Uterus (tissue), 4 donors: ENCODE data around the gene EXOC6. TPM values are rescaled to one million over a fixed set of nuclear protein-coding genes. Genes with fewer than 3 reads are reported as not detected.
"Not testable (repeated sequence)": the region's sequence is repeated elsewhere in the genome, so short reads cannot be mapped to it uniquely, and the experiment has no call there.

Experiments
- DNase-seq, 2 donors: peaks; one replicate each; pipeline ENCODE4 v3.0.0-alpha.2; 2019 to 2020
- H3K27ac ChIP-seq, 2 donors: fragments of 200-600 bp; sonication (generic); 1 replicate in 1 of 2; 2 replicates in 1 of 2; pipeline ENCODE4 v1.5.1; 2016 to 2018
- H3K27me3 ChIP-seq, 2 donors: fragments of 200-600 bp; sonication (generic); one replicate each; pipeline ENCODE4 v1.5.1; 2018 to 2019; ENCODE audit warnings: control low read depth in 1 of 2
- H3K36me3 ChIP-seq, 2 donors: fragments of 200-600 bp; sonication (generic); one replicate each; pipeline ENCODE4 v1.5.1; 2019; ENCODE audit warnings: control low read depth in 1 of 2
- H3K4me1 ChIP-seq, 2 donors: fragments of 200-600 bp; sonication (generic); one replicate each; pipeline ENCODE4 v1.5.1; 2018 to 2019; ENCODE audit warnings: control low read depth in 1 of 2
- H3K4me3 ChIP-seq, 2 donors: fragments of 200-600 bp; sonication (generic); 1 replicate in 1 of 2; 2 replicates in 1 of 2; pipeline ENCODE4 v1.5.1; 2018 to 2019; ENCODE audit warnings: mild to moderate bottlenecking in 1 of 2
- H3K9me3 ChIP-seq, 2 donors: fragments of 200-600 bp; sonication (generic); one replicate each; pipeline ENCODE4 v1.5.1; 2019; ENCODE audit warnings: control low read depth in 1 of 2
- POLR2A ChIP-seq, 2 donors: fragments of 450-650 bp; IDR thresholded peaks; one replicate each; pipeline ENCODE4 v1.6.1; 2016; ENCODE audit warnings: antibody characterized with exemption in 2 of 2, mild to moderate bottlenecking in 1 of 2, moderate library complexity in 1 of 2
- intact Hi-C: fragments of 100-400 bp; cut with DNase I; formaldehyde crosslinking; loops from one replicate; pipeline ENCODE4 v1.15.1; 2023; ENCODE audit warnings: low total_unique reads
- total RNA-seq, 4 donors: library from RNA; depleted of rRNA in 3 of 4; stranded (reverse); fragments of >200 nt in 3 of 4; gene quantifications; one replicate each; pipeline versions ENCODE4 v1.1.0 to v1.2.4, GENCODE V29; 2014 to 2023
- TF ChIP-seq, protein P1 (sequence below), 4 experiments: fragments of 200-600 bp in 2 of 4; fragments of 450-650 bp in 2 of 4; sonication (generic) in 2 of 4; IDR thresholded peaks; one replicate each; pipeline ENCODE4 v1.5.1; 2016 to 2019; ENCODE audit warnings: antibody characterized with exemption in 4 of 4, mild to moderate bottlenecking in 2 of 4, moderate library complexity in 1 of 4
- donor health status: DM: yes; HTN: yes; CAD: no.

Gene EXOC6
- total RNA-seq, 4 donors from 2014 or later: 4.9 to 35.4 (median 20.2) TPM

DNA sequence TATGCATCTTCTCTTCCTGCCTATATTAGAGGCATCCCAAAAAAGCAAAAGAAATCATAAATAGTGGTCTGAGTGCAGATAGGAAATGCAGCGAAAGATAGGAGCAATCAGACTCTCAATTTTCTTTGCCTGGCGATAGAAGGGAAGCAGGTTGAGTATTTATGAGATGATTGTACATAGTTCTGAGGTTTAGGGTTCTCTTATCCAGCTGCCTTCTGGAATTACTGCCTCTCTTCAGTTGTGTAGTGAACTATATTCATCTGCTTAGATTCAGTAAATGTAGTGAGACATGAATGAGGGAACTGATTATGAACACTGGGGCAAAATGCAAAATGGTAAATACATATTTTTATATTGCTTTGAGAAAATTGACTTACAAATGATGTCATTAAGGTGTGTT is 119.3 kb downstream of the EXOC6 start:
- TF ChIP-seq, protein P1, sequence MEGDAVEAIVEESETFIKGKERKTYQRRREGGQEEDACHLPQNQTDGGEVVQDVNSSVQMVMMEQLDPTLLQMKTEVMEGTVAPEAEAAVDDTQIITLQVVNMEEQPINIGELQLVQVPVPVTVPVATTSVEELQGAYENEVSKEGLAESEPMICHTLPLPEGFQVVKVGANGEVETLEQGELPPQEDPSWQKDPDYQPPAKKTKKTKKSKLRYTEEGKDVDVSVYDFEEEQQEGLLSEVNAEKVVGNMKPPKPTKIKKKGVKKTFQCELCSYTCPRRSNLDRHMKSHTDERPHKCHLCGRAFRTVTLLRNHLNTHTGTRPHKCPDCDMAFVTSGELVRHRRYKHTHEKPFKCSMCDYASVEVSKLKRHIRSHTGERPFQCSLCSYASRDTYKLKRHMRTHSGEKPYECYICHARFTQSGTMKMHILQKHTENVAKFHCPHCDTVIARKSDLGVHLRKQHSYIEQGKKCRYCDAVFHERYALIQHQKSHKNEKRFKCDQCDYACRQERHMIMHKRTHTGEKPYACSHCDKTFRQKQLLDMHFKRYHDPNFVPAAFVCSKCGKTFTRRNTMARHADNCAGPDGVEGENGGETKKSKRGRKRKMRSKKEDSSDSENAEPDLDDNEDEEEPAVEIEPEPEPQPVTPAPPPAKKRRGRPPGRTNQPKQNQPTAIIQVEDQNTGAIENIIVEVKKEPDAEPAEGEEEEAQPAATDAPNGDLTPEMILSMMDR (IDR thresholded peaks at IDR 0.05): no peak
- no peak for TF ChIP-seq POLR2A (IDR thresholded peaks at IDR 0.05)
- no peak overlapping the region for H3K4me3 ChIP-seq

DNA sequence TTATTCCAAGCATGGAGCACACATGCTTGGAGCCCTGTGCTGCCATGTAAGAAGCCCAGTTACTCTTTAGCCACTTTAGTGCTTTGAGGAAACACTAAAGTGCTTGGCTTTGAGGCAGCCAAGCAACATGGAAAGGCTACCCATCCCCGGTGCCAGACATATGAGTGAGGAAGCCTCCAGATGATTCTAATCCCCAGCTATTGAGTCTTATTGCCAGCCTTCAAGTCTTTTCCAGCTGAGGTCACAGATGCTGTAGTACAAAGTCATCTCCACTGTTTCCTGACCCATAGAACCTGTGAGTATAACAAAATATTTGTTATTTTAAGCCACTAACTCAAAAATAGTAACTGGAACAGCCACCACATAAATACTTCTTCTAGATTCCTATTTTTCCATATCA is 120.8 kb downstream of the EXOC6 start:
- Histone ChIP-seq H3K4me3 (no peak overlapping the region), H3K27me3 (no peaks in the 10 kb centered on the region), H3K4me1 (no peaks in the 10 kb centered on the region), H3K9me3 (no peaks in the 10 kb centered on the region), H3K36me3 (no peaks in the 10 kb centered on the region), H3K27ac (no peak overlapping the region)
- no peak for DNase-seq
- TF ChIP-seq, protein P1 (IDR thresholded peaks at IDR 0.05): no peak
- no peak for TF ChIP-seq POLR2A (IDR thresholded peaks at IDR 0.05)
- intact Hi-C loops: no loop called here

More for the DNA sequence above, 119.3 kb downstream of the EXOC6 start:
- intact Hi-C loops: no loop called here
- H3K27me3 ChIP-seq: no peaks in the 10 kb centered on the region
- H3K36me3 ChIP-seq: no peaks in the 10 kb centered on the region
- H3K4me1 ChIP-seq: no peaks in the 10 kb centered on the region
- no peak for DNase-seq
- H3K9me3 ChIP-seq: no peaks in the 10 kb centered on the region
- no peak overlapping the region for H3K27ac ChIP-seq

DNA sequence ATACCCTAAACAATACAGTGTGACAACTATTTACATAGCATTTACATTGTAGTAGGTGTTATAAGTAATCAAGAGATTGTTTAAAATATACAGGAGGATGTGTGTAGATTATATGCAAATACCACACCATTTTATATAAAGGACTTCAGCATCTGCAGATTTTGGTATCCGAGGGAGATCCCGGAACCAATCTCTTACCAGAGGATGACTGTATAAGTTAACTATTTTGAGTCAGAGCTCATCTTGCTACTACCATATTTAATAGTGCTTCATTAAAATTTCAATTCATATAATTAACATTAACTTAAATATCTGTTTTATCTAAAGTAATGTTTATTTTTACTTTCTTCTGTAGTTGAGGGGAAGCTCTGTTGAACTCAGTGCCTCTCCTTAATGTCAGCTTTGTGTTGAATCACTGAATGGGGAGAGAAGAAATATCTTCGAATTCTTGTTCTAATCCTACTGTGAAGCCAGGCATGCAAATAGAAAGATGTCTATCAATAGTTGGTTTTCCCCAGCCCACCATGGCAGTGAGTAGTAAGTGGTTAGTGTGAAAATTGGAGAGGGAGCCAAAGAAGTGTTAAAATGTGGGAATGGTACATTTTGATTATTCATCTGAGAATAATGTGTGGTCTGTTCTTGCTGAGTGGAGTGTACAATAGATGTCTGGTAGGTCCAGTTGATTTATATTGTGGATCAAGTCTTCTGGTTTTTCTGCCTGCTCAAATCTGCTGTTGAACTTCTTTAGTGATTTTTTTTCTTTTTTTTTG is 122.2 kb downstream of the EXOC6 start:
- H3K4me1 ChIP-seq: no peaks in the 10 kb centered on the region
- TF ChIP-seq POLR2A (IDR thresholded peaks at IDR 0.05): no peak
- TF ChIP-seq, protein P1 (IDR thresholded peaks at IDR 0.05): no peak
- H3K36me3 ChIP-seq: no peaks in the 10 kb centered on the region
- H3K27me3 ChIP-seq: no peaks in the 10 kb centered on the region
- DNase-seq: no peak
- H3K4me3 ChIP-seq: no peak overlapping the region
- H3K27ac ChIP-seq: no peak overlapping the region
- no peaks in the 10 kb centered on the region for H3K9me3 ChIP-seq
- intact Hi-C loops: no loop called here

DNA sequence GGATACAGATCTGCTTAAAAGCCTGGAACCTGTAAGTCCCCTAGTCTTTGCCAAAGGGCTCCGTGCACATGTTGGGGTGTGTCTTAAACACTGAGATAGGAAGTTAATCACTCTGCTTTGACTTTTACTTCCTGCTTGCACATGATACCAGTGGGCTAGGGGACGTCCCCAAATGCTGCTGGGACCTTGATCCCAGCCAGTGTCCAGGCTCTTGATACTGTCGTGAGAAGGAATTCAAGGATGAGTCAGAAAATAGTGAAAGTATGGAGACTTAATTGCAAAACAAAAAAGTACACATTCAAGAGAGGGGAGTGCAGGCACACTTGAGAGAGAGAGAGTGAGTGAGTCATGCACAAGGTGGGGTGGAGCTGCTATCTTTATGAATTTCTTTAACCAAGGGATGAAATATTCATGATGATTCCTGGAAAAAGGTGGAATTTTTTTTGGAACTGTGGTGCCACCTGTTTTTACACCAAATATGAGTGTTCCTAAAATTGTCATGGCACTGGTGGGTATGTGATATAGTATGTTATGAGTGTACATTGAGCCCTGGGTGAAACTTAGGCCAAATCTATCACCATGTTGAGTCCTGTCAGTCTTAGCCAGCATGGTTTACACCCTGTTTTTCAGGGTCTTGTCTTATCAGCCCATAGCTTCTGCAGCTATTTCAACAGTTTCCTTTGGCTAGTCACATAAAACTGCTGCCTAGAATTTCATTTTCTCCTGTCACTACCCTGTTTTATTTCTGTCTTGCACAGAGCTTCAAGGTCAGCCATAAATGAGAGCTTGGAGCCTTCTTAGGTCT is 123.9 kb downstream of the EXOC6 start:
- Histone ChIP-seq H3K4me1 (no peaks in the 10 kb centered on the region), H3K9me3 (no peaks in the 10 kb centered on the region), H3K27ac (no peak overlapping the region), H3K36me3 (no peaks in the 10 kb centered on the region), H3K27me3 (no peaks in the 10 kb centered on the region), H3K4me3 (no peak overlapping the region)
- intact Hi-C loops: no loop called here
- DNase-seq: no peak
- TF ChIP-seq, protein P1 (IDR thresholded peaks at IDR 0.05): no peak
- TF ChIP-seq POLR2A (IDR thresholded peaks at IDR 0.05): no peak

DNA sequence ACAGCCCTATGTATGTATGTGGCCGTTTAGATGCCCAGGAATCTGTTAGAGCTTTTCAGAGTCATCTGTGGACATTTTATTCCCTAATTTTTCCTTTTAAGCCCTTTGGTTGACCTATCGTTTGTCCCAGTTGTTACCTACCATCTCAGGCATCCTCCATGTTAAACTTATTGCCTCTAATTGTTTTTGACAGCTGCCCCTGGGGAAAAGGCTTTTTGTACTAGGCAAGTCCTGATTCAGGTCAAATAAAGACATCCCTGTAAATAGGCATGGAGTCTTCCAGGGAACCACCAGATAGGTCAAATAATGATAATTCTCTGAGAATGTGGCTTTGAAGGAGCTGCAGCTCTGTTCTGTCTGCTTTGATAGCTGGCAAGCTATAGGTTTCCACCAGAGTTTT is 124.6 kb downstream of the EXOC6 start:
- no peaks in the 10 kb centered on the region for H3K4me1 ChIP-seq
- no peaks in the 10 kb centered on the region for H3K9me3 ChIP-seq
- no peak for TF ChIP-seq POLR2A (IDR thresholded peaks at IDR 0.05)
- TF ChIP-seq, protein P1 (IDR thresholded peaks at IDR 0.05): no peak
- intact Hi-C loops: no loop called here
- H3K36me3 ChIP-seq: no peaks in the 10 kb centered on the region
- H3K4me3 ChIP-seq: no peak overlapping the region
- H3K27ac ChIP-seq: no peak overlapping the region
- H3K27me3 ChIP-seq: no peaks in the 10 kb centered on the region
- DNase-seq: no peak

DNA sequence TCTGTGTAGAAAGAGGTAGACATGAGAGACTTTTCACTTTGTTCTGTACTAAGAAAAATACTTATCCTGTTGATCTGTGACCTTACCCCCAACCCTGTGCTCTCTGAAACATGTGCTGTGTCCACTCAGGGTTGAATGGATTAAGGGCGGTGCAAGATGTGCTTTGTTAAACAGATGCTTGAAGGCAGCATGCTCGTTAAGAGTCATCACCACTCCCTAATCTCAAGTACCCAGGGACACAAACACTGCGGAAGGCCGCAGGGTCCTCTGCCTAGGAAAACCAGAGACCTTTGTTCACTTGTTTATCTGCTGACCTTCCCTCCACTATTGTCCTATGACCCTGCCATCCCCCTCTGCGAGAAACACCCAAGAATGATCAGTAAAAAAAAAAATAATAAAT is 128.0 kb downstream of the EXOC6 start:
- H3K27ac ChIP-seq, H3K9me3 ChIP-seq, intact Hi-C loops, H3K4me1 ChIP-seq, H3K4me3 ChIP-seq, H3K27me3 ChIP-seq, DNase-seq, H3K36me3 ChIP-seq: not testable (repeated sequence)
